NOMO-1 treated with dmso at 0.1 percent for 144 hours (cell line): ENCODE measurements around the gene RNF208.

Source experiments
- DNase-seq: peaks from one replicate; lab custom pipeline; 2025; ENCODE audit not compliant: unreplicated experiment; lab: John Stamatoyannopoulos, UW

Gene RNF208

DNA sequence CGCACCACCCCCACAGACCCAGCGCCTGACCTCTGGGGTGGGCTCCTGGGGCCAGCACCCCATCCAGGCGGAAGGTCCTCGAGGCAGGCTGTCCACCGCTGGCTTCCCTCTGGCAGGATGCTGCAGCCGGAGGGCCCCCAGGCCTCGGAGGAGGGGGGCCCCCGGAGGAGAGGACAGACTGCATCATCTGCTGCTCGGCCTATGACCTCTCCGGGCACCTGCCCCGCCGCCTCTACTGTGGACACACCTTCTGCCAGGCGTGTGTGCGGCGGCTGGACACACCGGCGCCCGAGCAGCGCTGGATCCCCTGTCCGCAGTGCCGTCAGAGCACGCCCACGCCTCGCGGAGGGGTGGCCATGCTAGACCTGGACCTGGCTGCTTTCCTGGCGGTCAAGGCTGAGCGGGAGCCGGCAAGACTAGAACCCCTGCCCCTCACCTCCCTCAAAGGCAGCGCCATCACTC is 6.5 kb upstream of the RNF208 start:
- DNase-seq = no peak

DNA sequence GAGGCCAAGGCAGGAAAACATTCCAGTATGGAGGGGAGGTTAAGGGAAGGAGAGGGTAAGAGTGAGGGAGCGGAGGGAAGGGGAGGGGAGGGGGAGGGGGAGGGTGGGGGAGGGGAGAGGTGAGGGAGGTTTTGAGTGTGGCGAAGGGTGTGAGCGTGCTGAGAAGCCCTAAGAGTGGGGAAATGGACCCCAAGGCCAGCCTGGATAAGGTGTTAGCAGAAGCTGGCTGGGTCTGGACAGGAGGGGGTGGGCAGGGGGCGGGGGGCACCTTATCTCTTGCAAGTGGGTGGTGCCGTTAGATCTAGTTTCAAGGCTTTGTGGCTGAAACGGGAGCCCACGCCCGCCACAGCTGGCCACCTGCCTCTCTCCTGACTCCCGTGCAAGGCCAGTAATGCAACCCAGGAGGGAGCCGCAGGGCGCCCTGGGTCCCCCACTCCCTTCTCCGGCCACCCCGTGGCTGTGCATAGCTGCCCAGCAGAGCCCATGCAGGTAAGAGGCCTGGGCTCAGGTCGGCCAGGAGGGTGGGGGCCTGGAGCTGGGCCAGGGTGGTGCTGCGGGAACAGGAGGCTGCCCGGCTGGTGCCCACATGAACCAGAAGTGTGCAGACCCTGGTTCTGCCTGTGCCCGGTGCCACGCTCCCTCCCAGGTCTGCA is 5.9 kb upstream of the RNF208 start:
- no peak for DNase-seq

- DNase-seq = peak; percentile 67
Measured at GRCh38 chr9:137227054-137227852, 5.2 kb upstream of the RNF208 start, which contains the start of gene RNF224. TSS of gene RNF224 (plus strand) at chr9:137227502. CDS start at chr9:137228336, 834 bp downstream.

GRCh38 chr9:137226338-137227053 is 4.5 kb upstream of the RNF208 start:
- DNase-seq = no peak

DNA sequence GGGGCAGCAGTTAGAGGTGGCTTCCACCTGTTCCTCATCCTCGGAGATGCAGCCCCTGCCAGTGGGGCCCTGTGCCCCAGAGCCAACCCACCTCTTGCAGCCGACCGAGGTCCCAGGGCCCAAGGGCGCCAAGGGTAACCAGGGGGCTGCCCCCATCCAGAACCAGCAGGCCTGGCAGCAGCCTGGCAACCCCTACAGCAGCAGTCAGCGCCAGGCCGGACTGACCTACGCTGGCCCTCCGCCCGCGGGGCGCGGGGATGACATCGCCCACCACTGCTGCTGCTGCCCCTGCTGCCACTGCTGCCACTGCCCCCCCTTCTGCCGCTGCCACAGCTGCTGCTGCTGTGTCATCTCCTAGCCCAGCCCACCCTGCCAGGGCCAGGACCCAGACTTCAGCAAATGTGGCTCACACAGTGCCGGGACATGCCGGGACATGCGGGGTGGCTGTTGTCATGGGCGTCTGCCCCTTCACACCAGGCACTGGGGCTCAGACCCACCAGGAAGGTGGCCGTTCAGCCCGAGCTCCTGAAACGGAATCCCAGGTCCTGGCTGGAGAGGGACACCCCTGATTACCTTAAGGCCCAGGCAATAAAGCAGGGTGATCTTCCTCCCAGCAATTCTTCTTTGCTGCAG is 3.8 kb upstream of the RNF208 start:
- DNase-seq = no peak

DNA sequence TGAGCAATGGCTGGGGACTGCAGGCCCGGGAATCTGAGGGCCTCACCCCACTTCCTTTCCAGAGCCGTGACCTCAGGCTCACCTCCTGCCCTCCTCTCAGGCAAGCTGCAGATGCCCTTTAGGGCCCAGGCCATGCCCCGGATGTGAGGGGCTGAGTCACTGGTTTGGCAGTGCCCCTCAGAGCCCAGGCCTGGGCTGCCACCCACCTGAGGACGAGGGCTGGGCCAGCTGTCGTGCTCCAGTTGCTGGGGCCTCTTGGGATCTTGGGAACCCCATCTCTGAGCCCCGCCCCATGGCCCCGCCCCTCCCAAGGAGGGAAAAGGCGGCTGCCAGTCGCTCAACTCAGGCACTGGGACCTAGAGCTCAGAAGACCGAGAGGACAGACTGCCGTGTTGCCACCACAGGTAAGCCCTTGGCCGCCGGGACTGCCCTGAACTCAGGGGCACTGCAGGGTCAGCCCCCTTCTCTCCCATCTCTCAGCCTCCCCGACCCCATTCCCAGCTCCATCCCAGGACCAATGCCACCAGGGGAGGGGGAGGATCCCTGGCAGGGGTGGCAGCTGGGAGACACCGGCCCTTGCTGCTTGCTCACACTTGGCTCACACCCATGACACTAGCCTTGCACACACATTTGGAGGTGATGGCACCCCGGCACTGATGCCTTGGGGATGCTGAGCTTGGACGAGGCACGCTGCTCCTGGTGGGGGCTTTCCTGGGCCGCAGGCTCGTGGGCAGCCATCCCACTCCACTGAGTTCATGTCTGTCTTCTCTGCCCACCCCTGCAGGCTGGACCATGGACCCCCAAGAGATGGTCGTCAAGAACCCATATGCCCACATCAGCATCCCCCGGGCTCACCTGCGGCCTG is 3.0 kb upstream of the RNF208 start, which contains the start of gene CYSRT1:
CYSRT1 (plus strand) TSS at position 345 of the 865 bp plus-strand sequence; CDS start at position 793, 448 bp downstream.
- DNase-seq = no peak

GRCh38 chr9:137223078-137223970 is 1.3 kb upstream of the RNF208 start:
- peak; percentile 98 for DNase-seq

- DNase-seq = no peak
Measured at GRCh38 chr9:137221506-137222111, 431 bp downstream of the RNF208 start.

DNA sequence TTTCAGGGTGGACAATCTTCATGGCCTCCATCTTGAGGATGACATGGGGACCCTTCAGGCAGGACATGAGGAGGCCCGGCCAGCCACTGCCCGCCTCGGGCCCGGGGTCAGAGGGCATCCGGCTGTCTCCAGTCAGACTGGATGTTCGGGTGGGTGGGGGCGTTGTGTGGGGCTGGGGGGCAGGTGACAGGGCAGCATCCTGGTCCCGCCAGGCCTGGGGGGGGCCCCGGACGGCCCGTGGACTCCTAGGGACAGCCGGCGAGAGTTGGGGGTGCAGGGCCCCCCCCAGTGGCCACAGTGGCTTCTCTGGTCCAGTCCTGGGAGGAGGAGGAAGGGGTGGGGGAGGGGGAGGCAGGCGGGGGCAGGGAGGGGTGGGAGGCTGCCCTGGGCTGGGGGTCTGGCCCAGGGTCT is 940 bp downstream of the RNF208 start:
- no peak for DNase-seq

- DNase-seq = no peak
Measured at GRCh38 chr9:137220317-137221094, 1.5 kb downstream of the RNF208 start.

- DNase-seq = no peak
Measured at GRCh38 chr9:137219757-137220316, 2.2 kb downstream of the RNF208 start.

GRCh38 chr9:137218754-137219271 is 3.2 kb downstream of the RNF208 start:
- DNase-seq = no peak

DNA sequence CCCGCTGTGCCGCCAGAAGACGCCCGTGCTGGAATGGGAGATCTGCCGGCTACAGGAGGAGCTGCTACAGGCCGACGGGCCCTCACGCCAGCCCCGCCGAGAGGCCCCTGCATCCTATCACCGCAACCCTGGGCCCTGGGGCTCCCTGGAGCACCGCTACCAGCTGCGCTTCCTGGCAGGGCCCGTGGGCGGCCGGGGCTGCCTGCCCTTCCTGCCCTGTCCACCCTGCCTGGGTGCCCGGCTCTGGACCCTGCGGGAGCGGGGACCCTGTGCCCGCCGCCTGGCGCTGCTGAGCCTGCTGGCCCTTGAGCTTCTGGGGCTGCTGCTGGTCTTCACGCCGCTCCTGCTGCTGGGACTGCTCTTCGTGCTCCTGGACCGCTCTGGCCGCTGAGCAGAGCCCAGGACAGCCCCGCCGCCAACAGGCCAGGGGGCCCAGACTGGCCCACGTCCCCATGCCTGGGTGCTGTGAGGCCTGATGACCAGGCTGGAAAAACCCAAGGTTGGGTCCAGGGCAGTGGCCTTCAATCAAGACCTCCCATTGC is 3.8 kb downstream of the RNF208 start:
- DNase-seq = no peak

GRCh38 chr9:137217276-137218211 is 4.5 kb downstream of the RNF208 start:
- no peak for DNase-seq

- no peak for DNase-seq
Measured at GRCh38 chr9:137216188-137216965, 5.7 kb downstream of the RNF208 start.
